PC-9 (cell line): ENCODE results near the gene FAF1.

ENCODE experiments used
- CTCF ChIP-seq: fragments of 200-600 bp; sonication (generic); conservative IDR thresholded peaks from 2 replicates; pipeline ENCODE4 v1.6.1; 2017; ENCODE audit warnings: mixed run types, antibody characterized with exemption, mild to moderate bottlenecking, moderate library complexity
- EZH2 ChIP-seq: fragments of 200-600 bp; sonication (generic); IDR thresholded peaks from 2 replicates; pipeline ENCODE4 v1.8.0; 2017; ENCODE audit warnings: antibody characterized with exemption, low read depth

DNA sequence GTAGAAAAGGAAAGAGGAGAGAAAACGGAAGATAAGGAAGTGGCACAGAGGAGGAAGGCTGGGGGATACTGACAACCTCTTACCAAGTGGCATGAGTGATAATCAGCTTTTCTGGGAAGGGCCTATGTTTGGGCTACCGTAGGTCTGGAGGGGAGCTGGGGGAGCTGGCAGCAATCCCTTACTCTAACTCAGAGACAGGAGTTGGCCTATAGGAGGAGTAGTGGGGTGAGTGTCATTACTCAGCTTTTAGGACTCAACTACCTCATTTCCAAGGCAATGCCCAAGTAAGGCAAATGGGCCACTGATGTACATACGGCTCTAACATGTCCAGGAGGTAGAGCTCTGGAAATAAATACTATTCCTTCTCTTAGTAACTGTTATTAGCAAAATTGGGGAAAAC is 488.1 kb downstream of the FAF1 start:
- TF ChIP-seq CTCF (no peak), EZH2 (no peak)
